ENCODE measurements around the gene GTF3A.

DNA sequence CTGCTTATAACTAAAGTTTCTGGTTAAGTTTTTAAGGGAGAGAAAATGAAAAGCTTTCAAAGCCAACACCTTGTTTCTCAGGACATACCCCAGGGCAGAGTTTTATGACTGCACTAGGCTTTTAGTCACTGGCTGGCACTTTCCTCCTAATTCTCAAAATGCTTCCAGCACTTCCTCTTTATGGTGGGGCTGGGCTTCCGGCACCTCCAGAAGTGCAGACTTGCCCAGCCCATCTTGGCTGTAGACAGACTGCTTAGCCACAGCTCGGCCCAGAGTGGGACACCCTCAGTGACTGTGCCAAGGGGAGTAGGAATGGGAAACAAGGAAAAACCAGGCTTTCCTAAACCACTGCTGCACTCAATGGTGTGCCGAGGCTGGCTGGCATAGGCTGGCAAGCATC is 23.2 kb upstream of the GTF3A start:
- TF ChIP-seq POLR2A (IDR thresholded peaks at IDR 0.05) (no peak), POLR2AphosphoS5 (IDR thresholded peaks at IDR 0.05) (no peak), EP300 (IDR thresholded peaks at IDR 0.05; ENCODE audit: low read depth) (no peak)
- TF ChIP-seq, protein P1, sequence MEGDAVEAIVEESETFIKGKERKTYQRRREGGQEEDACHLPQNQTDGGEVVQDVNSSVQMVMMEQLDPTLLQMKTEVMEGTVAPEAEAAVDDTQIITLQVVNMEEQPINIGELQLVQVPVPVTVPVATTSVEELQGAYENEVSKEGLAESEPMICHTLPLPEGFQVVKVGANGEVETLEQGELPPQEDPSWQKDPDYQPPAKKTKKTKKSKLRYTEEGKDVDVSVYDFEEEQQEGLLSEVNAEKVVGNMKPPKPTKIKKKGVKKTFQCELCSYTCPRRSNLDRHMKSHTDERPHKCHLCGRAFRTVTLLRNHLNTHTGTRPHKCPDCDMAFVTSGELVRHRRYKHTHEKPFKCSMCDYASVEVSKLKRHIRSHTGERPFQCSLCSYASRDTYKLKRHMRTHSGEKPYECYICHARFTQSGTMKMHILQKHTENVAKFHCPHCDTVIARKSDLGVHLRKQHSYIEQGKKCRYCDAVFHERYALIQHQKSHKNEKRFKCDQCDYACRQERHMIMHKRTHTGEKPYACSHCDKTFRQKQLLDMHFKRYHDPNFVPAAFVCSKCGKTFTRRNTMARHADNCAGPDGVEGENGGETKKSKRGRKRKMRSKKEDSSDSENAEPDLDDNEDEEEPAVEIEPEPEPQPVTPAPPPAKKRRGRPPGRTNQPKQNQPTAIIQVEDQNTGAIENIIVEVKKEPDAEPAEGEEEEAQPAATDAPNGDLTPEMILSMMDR (IDR thresholded peaks at IDR 0.05), result no peak
